Ishikawa (cell line): Measurements from ENCODE around the gene EPOP.
A peak's percentile ranks its signal among the peaks of the same experiment; 100 is the strongest.

Source experiments
- CEBPB ChIP-seq: IDR thresholded peaks from 2 replicates; pipeline ENCODE4 v1.6.1; 2012
- EP300 ChIP-seq: IDR thresholded peaks from 2 replicates; pipeline ENCODE4 v1.6.1; 2012; ENCODE audit warnings: borderline replicate concordance
- TAF1 ChIP-seq: IDR thresholded peaks from 2 replicates; pipeline ENCODE4 v1.6.1; 2012; ENCODE audit warnings: low read depth, mild to moderate bottlenecking

GRCh38 chr17:38707678-38708351 lies 33.1 kb upstream of the EPOP start:
- peak; percentile 62; the same call in 1 of the 2 replicates for TF ChIP-seq EP300
- TF ChIP-seq TAF1, result no peak
- TF ChIP-seq CEBPB, result no peak
